GM11168 (cell line): ENCODE results near the gene UQCRC1.

Experiments used
- in situ Hi-C: fragments of 300-500 bp; cut with MboI; formaldehyde crosslinking; loops from one replicate; pipeline ENCODE4 v1.12.0; 2022; ENCODE audit warnings: low sequenced_read_pairs; ENCODE audit not compliant: unreplicated experiment

The UQCRC1 gene

DNA sequence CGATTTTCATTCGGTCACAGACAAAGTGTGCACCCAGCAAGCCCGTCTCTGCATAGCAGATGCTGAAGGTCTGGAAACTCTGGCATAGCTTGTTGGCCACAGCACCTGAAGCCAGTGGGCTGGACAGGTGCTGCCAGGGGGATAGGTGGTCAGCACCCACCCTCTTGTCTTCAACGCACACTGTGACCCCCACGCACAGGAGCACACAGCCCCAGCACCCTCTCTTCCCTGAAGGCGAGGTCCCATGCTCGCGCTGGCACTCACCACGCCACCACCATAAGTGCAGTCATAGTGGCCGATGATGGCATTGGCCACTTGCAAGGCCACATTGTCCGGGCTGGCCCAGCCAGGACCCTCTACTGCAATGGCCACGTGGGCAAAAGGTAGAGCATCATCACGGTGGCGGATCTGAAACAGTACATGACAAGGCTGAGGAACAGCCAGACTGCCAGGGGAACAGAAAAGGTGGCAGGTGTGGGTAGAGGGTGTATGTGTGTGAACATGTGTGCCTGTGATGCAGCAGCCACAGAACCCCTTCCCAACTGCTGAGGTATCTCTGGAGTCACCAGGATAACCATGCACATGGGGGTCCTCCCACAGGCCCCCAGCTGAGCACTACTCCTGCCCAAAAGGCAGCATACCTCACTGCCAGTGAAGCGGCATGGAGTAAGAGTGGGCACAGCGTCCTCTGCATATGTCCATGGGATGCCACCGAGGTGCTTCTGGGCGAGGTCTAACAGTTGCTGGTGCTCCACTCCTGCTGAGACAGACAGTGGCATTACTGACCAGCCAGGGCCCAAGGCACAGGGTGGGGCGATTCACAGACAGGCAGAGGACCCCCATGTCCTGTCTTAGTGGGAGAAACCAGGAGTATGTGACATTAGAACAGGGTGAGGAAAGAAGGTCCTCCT lies 8.5 kb downstream of the UQCRC1 start:
- in situ Hi-C loops: no loop called here

DNA sequence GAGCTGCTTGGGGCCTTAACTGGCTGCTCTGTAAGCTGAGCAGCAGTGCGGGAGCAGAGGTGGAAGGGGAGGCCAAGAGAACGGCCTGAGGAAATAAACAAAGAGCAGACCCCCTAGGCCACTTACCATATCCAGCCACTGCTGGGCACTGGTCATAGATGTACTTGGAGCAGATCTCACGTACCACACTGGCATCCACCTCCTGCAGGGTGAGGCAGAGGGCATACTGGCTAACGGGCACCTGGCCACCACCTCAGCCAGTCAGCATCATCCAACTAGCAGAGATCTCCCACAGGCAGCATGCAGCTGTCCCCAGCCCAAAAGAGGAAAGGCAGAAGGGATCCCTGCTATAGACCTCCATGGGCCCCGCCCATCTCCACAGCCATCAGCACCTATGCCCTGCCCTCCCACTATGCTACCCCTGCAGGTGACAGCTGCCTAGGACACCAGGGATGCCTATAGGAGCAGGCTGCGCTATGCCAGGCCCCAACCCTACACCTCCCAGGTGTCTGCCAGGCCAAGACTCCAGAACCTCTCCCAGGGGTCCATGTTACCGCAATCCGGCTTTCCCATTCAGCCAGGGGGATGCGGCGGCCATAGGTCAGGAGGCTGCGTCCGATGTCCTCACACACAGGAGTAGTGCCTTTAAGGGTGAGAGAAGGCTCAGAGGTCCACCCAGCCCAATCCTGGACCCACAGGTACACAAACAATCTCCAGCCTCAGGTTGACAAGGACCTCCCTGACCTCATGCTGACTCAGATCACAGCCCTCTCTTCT lies 9.7 kb downstream of the UQCRC1 start:
- in situ Hi-C loops: no loop called here

DNA sequence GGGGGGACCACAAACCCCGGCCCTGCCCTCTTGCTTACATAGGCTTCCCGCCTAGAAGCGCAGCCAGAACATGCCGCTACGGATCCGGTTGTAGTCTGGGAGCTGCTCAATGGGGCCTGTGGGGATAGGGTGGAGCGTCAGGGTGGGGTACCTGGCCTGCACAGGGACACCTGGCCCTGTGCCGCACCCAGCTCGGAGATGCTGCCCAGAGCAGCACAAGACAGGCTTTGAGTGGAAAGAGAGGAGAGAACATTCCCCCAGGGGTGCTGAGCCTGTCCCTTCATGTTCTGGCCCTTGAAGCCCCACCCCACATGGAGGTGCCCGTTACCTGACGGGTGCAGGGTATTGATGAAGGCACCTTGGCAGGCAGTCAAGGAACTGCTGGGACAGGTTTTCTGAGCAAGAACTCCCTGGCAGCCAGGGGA lies 10.4 kb downstream of the UQCRC1 start:
- in situ Hi-C loops: no loop called here

DNA sequence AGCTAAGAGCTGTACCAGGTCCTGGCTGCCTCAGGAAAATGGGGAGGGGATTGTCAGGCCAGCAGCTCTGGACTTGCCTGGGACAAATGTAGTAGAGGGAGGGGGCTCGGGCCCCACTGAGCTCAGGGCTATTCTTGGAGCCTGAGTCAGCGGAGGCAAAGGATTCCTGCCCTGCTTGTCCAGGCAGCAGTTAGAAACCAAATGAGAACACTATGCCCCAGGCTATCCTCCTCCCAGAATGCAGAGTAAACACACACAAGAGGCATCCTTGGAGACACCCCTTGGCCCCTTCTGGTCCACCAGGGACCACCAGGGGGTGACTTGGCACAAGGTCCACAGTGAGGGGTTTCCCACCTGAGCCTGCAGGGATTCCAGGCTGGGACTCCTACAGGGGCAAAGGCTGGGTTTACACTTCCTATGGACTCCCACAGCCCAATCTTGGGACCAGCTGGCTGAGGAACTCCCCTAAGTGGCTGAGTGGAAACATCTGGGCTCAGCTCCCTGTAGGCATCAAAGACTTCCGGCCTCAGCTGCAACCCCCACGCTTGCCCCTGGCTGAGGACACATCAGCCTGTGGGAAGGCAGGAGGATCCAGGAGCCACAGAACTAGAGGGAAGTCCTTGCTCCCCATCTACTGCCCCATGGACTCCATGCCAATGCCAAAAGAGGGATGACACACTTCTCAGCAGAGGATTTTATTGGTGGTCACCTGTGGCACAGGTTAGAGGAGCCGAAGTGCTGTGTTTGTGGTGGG lies 10.9 kb downstream of the UQCRC1 start:
- in situ Hi-C loops: no loop called here

DNA sequence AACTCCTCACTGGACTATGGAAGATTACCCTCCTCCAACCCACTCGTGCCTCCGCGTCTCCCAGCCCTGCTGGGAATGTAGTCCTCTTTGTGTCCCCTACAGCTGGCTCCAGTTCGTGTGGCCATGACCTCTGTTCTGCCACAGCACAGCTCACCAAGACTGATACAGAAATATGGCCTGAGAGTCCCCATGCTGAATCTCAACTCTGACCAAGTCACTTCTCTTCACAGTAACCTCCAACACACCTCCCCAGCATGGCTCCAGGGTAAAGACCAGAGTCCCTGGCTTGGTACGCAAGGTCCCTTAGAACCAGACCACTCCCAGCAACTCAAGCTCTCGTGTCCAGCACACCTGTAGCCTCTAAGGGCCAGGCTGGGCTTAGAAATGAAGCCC lies 12.0 kb downstream of the UQCRC1 start:
- in situ Hi-C loops: no loop called here

DNA sequence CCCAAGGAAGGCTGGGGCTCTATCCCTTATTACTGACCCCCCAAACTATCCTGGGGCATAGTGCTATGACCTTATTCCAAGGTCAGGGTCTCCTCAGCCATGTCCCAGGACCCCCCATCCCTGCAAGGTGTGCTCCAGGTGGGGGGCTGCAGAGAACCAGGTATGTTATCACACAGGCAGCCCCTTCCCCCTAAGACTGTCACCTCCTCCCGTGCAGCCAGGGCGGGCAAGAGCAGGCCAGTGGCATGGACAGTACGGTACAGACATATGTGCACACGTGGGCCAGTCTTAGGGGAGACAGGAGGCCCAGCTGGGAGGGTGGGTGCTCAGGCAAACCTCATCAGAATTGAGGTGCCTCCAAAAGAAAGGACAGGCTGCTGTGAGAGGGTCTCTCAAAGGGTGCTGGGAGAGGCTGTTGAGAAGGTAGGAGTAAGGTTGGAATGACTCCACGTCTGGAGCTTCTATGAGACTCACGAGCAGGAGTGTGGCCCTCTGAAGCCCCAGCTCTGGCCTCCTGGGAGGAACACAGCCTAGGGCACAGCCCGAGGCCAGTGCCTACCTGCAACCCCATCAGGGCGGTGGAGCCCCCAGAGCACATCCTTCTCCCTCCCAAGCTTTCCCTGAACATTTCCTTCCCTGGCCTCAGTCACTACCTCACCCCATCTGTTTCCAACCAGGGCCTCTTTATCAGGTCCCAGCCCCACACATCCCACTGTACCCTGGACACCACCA lies 12.6 kb downstream of the UQCRC1 start:
- in situ Hi-C loops: no loop called here

DNA sequence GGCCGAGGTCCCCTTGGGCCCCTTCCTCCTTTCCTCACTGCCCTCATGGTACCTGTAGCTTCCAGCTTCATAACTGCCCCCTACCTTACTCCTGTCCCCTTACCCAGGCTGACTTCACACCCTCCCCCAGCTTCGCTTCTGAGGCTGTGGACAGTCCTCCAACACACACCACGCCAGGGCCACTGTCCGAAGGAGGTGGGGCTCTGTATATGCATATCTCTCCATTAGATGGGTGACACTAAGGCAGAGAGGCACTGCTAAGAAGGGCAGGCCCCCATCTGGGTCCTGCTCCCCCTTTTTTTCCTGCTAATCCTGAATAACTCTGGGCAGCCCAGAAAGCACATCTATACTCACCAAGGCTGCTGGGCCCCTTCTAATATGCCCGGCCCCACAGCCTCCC lies 13.3 kb downstream of the UQCRC1 start:
- in situ Hi-C loops: no loop called here

DNA sequence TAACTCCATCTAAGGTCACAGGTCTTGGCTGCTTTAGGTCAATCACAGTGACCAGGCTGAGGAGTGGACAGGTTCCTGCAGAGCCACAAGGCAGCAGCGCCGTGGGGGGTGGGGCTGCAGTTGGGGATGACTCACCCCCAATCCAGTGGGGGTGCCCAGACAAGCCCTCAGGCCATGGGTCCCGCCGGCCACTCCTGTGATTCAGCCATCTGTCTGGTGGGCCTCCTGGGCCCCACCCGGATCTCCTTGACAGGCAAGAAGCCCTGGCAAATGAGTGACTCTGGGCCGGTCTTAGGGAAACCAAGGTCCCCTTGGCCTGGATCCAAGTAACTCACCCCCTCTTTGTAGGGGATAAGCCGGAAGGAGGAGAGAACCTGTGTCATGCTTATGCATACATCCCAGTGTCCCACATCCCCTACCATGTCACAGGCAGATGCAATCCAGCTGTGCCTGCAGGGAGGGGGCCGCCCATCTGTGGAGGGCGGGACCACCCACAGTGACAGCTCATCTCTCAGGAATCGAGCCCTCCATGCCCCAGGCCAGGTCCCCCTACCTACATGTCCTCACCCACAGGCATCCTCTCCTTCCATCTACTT lies 13.8 kb downstream of the UQCRC1 start:
- in situ Hi-C loops: no loop called here

DNA sequence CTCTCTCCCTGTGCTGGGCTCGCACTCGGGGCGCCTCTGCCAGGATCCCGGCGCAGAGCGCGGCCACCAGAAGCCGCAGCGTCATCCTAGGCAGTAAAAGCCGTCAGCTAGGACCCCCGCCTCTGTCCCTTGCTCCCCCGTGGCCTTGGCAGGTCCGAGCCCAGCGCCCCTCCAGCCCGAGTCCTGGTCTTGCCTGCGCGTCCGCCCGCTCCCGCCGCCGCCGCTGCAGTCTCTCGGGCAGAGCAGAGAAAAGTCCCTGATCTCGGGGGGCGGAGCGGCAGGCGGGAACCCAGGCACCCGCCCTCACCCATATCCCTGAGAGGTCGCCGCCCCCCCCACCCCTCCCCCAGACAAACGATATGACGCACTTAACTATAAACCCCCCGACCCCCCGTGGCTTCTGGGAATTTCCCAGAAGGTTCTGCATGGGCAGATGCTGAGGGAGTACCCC lies 14.3 kb downstream of the UQCRC1 start, which contains the start of gene COL7A1:
COL7A1 (minus strand) TSS at position 255 of the 451 bp plus-strand sequence; CDS start at position 85, 170 bp downstream.
- in situ Hi-C loops: no loop called here

DNA sequence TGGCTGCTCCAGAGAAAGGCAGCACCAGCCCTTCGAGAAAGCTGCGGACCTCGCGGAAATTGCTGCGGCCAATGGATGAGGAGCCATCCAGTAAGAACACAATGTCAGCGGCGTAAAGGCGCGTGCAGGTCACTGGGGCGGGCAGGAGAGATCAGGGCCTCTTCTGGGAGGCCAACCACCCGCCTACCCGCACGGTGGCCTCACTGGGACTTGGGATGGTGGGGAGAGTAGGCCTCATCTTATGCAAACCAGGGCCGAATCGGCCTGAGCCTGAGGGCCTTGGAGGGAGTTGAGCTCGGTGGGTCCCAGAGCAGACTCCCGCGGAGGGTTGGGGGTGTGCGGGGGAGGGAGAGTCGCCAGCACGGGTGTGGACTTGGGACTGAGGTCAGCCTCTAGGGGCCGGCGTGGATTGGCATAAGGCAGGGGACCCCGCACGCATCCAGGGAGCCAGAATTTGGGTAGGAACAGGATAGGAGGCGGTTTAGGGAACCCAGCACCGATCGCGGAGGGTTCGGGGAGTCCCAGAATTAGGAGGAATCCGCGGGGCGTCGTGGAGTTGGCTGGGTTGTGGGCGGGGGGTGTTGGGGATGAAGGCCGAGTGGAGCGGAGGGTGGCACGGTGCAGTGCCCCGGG lies 14.9 kb downstream of the UQCRC1 start:
- in situ Hi-C loops: no loop called here

DNA sequence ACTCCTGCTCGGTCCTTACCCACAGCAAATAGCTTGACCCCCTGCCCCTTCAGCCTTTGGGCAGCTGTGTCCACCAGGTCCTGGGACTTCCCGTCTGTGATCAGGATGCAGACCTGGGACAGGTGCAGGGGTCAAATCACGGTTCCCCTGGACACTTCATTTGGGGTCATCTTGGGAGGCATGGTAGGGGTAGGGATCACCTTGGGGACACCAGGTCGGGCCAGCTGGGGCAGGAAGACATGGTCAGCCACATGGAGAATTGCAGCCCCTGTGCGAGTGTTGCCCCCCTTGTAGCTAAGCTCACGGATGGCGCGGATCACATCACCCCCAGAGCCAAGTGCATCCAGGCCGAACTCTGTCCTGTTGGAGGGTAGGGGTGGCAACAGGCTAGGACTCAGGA lies 16.1 kb downstream of the UQCRC1 start:
- in situ Hi-C loops: no loop called here

DNA sequence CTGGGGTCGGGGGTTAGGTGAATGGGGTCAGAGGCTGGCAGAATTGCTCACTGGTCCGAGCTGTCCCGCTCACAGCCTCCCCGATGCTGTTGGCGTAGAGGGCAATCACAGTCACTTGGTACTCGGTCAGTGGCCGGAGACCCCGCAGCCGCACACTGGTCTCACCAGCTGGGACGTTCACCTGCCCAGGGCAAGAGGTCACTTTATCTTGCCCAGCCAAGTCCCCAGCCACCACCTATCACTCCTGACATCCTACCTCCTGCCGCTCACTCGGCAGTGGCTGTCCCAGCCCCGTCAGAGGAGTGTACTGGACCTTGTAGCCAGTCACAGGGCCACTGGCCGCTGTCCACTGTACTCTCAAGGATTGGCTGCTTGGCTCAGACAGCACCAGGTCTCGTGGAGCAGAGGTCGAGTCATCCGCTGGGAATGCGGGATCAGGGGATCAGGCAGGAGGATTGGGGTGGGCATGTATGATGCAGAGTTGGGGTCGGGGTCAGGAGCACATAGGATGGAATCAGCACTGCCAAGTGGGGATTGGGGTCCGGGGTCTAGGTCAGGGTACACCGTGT lies 16.8 kb downstream of the UQCRC1 start:
- in situ Hi-C loops: no loop called here

DNA sequence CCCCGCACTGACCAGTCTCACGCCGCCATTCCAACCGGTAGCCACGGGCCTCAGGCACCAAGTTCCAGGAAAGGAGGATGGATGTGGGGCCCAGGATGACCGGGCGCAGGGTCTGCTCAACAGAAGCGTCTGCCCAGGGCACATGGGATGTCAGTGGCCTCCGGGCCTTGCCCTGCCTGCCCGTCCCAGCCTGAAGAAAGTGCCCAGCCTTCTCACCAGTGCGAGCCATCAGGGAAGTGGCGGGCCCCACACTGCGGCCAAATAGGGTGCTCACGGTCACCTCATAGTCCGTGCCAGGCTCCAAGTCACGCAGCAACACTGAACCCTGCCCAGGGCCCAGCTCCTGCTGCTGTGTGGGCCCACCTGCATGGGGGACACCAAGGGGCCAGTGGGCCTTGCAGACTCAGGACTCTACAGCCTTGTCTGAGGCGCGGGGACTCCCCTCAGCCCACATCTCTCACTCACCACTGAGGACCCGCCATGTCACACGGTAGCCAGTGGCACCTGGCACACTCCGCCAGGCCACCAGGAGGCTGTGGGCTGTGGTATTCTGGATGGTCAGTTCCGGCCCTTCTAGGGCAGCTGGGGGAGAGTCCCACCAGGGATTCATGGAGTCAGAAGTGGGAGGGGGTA lies 17.4 kb downstream of the UQCRC1 start:
- in situ Hi-C loops: no loop called here

DNA sequence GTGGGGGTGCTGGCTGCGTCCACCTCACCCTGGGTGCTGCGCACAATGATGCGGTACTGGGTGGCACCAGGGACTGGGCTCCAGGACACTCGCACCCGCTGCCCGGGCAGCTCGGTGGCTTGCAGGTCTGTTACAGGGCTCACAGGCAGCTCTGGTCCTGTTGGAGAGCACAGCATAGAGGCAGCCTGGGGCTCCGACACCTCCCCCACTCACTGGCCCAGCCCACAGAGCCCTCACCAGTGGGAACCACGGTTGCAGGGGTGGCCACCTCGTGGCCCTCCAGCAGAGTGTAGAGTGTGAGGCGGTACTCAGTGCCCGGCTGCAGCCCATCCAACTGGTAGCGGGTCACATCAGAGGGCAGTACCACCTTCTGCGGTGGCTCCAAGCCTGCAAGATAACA lies 18.0 kb downstream of the UQCRC1 start:
- in situ Hi-C loops: no loop called here

DNA sequence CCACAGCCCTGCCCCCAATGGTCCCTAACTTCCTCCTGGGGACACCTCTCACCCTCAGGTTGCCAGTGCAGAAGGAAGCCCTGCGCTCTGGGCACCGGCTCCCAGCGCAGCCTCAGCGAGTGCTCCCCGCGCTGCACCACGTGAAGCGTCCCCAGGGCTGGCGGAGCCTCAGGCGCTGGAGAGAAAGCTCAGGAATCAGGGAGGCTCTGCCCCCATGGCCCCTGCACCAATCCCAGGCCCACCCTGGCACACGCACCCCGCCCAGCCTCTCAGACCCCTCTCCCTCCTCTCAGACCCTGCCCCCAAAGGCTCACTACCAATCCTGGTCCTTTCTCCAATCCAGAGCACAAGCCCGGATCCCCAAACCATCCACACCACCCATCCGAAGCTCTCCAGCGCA lies 21.2 kb downstream of the UQCRC1 start:
- in situ Hi-C loops: no loop called here

DNA sequence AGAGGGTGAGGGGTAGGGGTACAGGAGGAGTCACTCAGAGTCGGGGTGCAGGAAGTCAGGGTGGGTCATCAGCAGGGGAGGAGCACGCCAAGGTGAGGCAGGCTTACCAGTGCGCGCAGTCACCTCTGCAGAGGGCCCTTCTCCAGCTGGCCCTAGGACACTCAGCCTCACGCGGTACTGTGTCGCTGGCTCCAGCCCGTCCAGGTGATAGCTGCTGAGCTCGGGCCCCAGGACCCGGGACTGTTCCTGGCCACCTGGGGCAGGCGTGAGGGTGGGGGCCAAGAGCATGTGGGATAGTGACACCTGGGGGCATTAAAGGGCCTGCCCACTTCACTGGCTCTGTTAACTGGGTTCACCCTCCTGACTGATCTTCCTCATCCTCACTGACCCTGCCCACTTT lies 21.8 kb downstream of the UQCRC1 start:
- in situ Hi-C loops: no loop called here

DNA sequence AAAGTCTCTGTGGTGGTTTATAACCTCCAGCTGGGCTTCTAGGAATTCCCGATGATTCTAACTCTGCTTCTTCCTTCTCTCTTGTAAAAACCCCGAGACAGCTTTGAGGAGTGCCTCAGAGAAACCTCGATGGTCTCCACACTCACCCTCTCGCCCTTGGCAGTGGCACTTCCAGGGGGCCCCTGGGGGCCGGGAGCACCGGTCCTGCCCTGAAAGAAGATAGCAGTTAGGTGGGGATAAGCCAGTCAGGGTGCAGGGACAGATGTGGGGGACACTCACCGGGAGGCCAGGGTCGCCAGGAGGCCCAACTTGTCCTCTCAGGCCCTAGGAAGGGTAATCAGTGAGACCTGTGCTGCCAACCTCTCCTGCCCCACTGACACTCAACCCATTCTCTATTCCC lies 24.0 kb downstream of the UQCRC1 start:
- in situ Hi-C loops: no loop called here

DNA sequence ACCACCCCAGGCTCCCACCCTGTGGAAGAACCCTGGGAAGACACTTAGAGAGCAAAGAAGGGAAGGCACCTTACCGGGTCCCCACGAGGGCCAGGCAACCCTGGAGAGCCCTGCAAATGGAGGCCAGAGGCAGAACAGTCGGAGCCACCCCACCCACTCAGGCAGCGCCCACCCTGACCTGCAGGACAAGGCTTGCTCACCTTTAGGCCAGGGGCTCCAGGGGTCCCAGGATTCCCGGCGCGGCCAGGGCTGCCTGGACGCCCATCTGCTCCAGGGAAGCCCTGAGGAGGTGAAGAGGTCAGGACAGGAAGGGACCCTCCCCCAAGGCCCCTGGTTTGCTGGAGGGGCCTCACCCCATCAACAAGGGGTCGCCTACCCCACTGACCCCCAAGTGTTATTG lies 24.6 kb downstream of the UQCRC1 start:
- in situ Hi-C loops: no loop called here
